Loucy (cell line): ENCODE measurements around the gene IGF2BP3.

ENCODE experiments used
- CTCF ChIP-seq: fragments of 200-600 bp; sonication (generic); conservative IDR thresholded peaks from 2 replicates; pipeline ENCODE4 v1.5.1; 2014; ENCODE audit warnings: mild to moderate bottlenecking, antibody characterized with exemption, low read length
- EZH2phosphoT487 ChIP-seq: fragments of 200-600 bp; IDR thresholded peaks from 2 replicates; pipeline ENCODE4 v1.6.1; 2018; ENCODE audit warnings: antibody characterized with exemption, mild to moderate bottlenecking, moderate library complexity, borderline replicate concordance

GRCh38 chr7:23450518-23450917, 19.8 kb downstream of the IGF2BP3 start:
- TF ChIP-seq CTCF = no peak
- TF ChIP-seq EZH2phosphoT487 = no peak
